Uterus (tissue), 4 donors: ENCODE measurements around the gene ARMC5. TPM values are rescaled to one million over a fixed set of nuclear protein-coding genes. Genes with fewer than 3 reads are reported as not detected.

Experiments used
- DNase-seq, 2 donors: peaks; one replicate each; pipeline ENCODE4 v3.0.0-alpha.2; 2019 to 2020
- H3K27ac ChIP-seq, 2 donors: fragments of 200-600 bp; sonication (generic); 1 replicate in 1 of 2; 2 replicates in 1 of 2; pipeline ENCODE4 v1.5.1; 2016 to 2018
- H3K27me3 ChIP-seq, 2 donors: fragments of 200-600 bp; sonication (generic); one replicate each; pipeline ENCODE4 v1.5.1; 2018 to 2019; ENCODE audit warnings: control low read depth in 1 of 2
- H3K36me3 ChIP-seq, 2 donors: fragments of 200-600 bp; sonication (generic); one replicate each; pipeline ENCODE4 v1.5.1; 2019; ENCODE audit warnings: control low read depth in 1 of 2
- H3K4me1 ChIP-seq, 2 donors: fragments of 200-600 bp; sonication (generic); one replicate each; pipeline ENCODE4 v1.5.1; 2018 to 2019; ENCODE audit warnings: control low read depth in 1 of 2
- H3K4me3 ChIP-seq, 2 donors: fragments of 200-600 bp; sonication (generic); 1 replicate in 1 of 2; 2 replicates in 1 of 2; pipeline ENCODE4 v1.5.1; 2018 to 2019; ENCODE audit warnings: mild to moderate bottlenecking in 1 of 2
- H3K9me3 ChIP-seq, 2 donors: fragments of 200-600 bp; sonication (generic); one replicate each; pipeline ENCODE4 v1.5.1; 2019; ENCODE audit warnings: control low read depth in 1 of 2
- POLR2A ChIP-seq, 2 donors: fragments of 450-650 bp; IDR thresholded peaks; one replicate each; pipeline ENCODE4 v1.6.1; 2016; ENCODE audit warnings: antibody characterized with exemption in 2 of 2, mild to moderate bottlenecking in 1 of 2, moderate library complexity in 1 of 2
- intact Hi-C: fragments of 100-400 bp; cut with DNase I; formaldehyde crosslinking; loops from one replicate; pipeline ENCODE4 v1.15.1; 2023; ENCODE audit warnings: low total_unique reads
- total RNA-seq, 4 donors: library from RNA; depleted of rRNA in 3 of 4; stranded (reverse); fragments of >200 nt in 3 of 4; gene quantifications; one replicate each; pipeline versions ENCODE4 v1.1.0 to v1.2.4, GENCODE V29; 2014 to 2023
- TF ChIP-seq, protein P1 (sequence below), 4 experiments: fragments of 200-600 bp in 2 of 4; fragments of 450-650 bp in 2 of 4; sonication (generic) in 2 of 4; IDR thresholded peaks; one replicate each; pipeline ENCODE4 v1.5.1; 2016 to 2019; ENCODE audit warnings: antibody characterized with exemption in 4 of 4, mild to moderate bottlenecking in 2 of 4, moderate library complexity in 1 of 4
- donor health status: DM: yes; HTN: yes; CAD: no.

The ARMC5 gene
- total RNA-seq, 4 donors from 2014 or later = 2.1 to 12.7 (median 8.0) TPM

DNA sequence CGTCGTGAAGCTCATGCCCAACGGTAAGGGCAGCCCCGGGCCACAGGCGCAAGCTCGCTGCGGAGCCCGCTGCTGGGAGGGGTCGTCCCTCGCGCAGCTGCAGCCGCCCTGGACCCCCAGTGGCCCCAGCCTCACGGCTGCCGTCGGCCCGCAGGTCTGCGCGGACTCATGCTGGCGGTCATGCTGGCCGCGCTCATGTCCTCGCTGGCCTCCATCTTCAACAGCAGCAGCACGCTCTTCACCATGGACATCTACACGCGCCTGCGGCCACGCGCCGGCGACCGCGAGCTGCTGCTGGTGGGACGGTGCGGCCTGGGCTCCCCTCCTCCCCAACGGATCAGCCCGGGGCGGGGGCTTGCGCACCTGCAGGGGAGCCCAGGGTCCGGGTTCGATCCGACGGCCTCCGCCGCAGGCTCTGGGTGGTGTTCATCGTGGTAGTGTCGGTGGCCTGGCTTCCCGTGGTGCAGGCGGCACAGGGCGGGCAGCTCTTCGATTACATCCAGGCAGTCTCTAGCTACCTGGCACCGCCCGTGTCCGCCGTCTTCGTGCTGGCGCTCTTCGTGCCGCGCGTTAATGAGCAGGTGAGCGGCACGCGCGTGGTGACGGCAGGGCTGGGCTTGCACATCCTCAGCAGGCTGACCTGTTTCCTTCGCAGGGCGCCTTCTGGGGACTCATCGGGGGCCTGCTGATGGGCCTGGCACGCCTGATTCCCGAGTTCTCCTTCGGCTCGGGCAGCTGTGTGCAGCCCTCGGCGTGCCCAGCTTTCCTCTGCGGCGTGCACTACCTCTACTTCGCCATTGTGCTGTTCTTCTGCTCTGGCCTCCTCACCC lies 29.4 kb downstream of the ARMC5 start:
- H3K27me3 ChIP-seq = no peaks in the 10 kb centered on the region
- H3K36me3 ChIP-seq = no peaks in the 10 kb centered on the region
- no peaks in the 10 kb centered on the region for H3K9me3 ChIP-seq
- intact Hi-C loops = no loop called here
- peak overlapping the region in 1 of 2 donors; percentile 51 for H3K4me3 ChIP-seq
- DNase-seq = no peak
- no peak overlapping the region for H3K27ac ChIP-seq
- H3K4me1 ChIP-seq = peaks cover 0 to 20% of the 10 kb centered on the region in 2 donors
- no peak for TF ChIP-seq POLR2A (IDR thresholded peaks at IDR 0.05)
- TF ChIP-seq, protein P1, sequence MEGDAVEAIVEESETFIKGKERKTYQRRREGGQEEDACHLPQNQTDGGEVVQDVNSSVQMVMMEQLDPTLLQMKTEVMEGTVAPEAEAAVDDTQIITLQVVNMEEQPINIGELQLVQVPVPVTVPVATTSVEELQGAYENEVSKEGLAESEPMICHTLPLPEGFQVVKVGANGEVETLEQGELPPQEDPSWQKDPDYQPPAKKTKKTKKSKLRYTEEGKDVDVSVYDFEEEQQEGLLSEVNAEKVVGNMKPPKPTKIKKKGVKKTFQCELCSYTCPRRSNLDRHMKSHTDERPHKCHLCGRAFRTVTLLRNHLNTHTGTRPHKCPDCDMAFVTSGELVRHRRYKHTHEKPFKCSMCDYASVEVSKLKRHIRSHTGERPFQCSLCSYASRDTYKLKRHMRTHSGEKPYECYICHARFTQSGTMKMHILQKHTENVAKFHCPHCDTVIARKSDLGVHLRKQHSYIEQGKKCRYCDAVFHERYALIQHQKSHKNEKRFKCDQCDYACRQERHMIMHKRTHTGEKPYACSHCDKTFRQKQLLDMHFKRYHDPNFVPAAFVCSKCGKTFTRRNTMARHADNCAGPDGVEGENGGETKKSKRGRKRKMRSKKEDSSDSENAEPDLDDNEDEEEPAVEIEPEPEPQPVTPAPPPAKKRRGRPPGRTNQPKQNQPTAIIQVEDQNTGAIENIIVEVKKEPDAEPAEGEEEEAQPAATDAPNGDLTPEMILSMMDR (IDR thresholded peaks at IDR 0.05) = no peak

DNA sequence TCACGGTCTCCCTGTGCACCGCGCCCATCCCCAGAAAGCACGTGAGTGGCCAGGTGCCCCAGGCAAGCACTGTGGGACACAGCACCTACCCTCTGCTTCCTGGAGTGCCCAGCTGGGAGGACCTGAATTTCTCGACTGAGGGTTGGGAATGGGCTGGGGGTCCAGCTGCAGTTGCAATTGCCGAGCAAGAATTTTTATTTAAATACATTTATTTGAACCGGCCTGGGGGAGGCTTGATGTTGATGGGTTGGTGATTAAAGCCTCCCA lies 29.9 kb downstream of the ARMC5 start:
- no peak for TF ChIP-seq POLR2A (IDR thresholded peaks at IDR 0.05)
- TF ChIP-seq, protein P1 (IDR thresholded peaks at IDR 0.05) = no peak
- DNase-seq = no peak

DNA sequence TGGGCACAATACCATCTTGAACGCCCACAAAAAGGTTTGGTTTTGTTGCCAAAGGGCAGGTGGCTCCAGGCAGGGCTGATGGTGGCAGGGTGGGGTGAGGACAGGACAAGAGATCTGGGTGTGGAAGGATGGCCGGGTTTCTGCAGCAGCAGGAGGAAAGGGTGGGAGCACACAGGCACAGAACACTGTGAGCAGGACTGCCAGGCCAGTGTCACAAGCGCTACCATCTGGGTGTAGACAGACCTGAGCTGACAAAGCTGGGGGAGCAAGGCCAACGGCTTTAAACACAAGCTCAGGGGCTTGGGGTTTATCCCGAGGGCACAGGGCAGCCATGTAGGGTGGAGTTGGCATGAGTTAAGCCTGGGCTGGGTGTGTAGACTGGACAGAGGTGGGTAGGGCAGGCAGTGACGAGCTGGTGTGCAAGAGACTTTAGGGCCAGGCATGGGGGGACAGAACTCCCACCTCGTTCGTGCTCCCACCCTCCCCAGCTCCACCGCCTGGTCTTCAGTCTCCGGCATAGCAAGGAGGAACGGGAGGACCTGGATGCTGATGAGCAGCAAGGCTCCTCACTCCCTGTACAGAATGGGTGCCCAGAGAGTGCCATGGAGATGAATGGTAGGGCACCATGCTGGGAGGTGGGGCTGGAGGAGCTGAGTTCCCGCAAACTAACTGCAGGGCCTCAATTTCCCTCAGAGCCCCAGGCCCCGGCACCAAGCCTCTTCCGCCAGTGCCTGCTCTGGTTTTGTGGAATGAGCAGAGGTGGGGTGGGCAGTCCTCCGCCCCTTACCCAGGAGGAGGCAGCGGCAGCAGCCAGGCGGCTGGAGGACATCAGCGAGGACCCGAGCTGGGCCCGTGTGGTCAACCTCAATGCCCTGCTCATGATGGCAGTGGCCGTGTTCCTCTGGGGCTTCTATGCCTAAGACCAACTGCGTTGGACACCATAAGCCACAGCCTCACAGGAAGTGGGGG lies 30.6 kb downstream of the ARMC5 start:
- no peaks in the 10 kb centered on the region for H3K36me3 ChIP-seq

More for the DNA sequence above, 29.9 kb downstream of the ARMC5 start:
- intact Hi-C loops = no loop called here
- no peak overlapping the region for H3K4me3 ChIP-seq
- no peaks in the 10 kb centered on the region for H3K9me3 ChIP-seq
- no peaks in the 10 kb centered on the region for H3K36me3 ChIP-seq
- H3K4me1 ChIP-seq = peaks cover 0 to 20% of the 10 kb centered on the region in 2 donors
- H3K27ac ChIP-seq = no peak overlapping the region
- H3K27me3 ChIP-seq = no peaks in the 10 kb centered on the region

DNA sequence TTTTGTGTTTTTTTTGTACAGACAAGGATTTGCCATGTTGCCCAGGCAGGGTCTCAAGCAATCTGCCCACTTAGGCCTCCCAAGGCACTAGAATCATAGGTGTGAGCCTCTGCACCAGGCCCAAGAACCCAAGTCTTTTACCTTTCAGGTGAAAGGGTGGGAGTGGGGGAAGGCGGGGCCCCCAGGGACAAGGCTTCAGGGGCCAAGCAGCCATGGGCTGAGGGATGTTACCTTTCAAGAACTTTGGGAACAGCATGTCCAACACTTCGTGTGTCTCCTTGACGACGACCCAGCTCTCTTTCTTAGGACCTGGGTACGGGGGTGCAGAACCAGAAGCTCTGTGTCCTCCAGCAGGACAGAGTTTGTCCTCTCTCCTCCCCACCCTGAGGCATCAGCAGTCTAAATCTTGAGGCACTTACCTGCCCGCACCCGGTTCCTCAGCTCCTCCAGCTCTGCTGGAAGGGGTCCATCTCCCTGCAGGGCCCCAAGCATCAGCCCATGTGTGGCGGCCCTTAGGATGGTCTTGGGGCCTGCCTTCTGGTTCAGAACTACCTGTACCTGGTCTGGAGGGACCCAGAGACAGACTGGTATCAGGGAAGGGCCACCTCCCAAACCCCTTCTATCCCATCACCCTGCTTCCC lies 32.6 kb downstream of the ARMC5 start:
- no peak overlapping the region for H3K4me3 ChIP-seq
- H3K9me3 ChIP-seq = no peaks in the 10 kb centered on the region
- H3K27me3 ChIP-seq = no peaks in the 10 kb centered on the region
- peaks cover 0 to 20% of the 10 kb centered on the region in 2 donors for H3K4me1 ChIP-seq
- intact Hi-C loops = no loop called here
- H3K36me3 ChIP-seq = no peaks in the 10 kb centered on the region
- no peak for DNase-seq
- H3K27ac ChIP-seq = no peak overlapping the region
- TF ChIP-seq POLR2A (IDR thresholded peaks at IDR 0.05) = no peak
- TF ChIP-seq, protein P1 (IDR thresholded peaks at IDR 0.05) = no peak

More for the DNA sequence above, 30.6 kb downstream of the ARMC5 start:
- H3K4me3 ChIP-seq = no peak overlapping the region
- no peaks in the 10 kb centered on the region for H3K9me3 ChIP-seq
- H3K27me3 ChIP-seq = no peaks in the 10 kb centered on the region
- DNase-seq = no peak
- TF ChIP-seq, protein P1 (IDR thresholded peaks at IDR 0.05) = no peak
- TF ChIP-seq POLR2A (IDR thresholded peaks at IDR 0.05) = no peak
- H3K4me1 ChIP-seq = peaks cover 0 to 20% of the 10 kb centered on the region in 2 donors
- no peak overlapping the region for H3K27ac ChIP-seq
- intact Hi-C loops = no loop called here
